SIG-M5 treated with dmso at 0.1 percent for 504 hours (cell line): ENCODE results near the gene ASCC1.
"Not testable (repeated sequence)": the region's sequence is repeated elsewhere in the genome, so short reads cannot be mapped to it uniquely, and the experiment has no call there.

Experiments used
- DNase-seq: peaks from one replicate; lab custom pipeline; 2025; ENCODE audit not compliant: unreplicated experiment; lab: John Stamatoyannopoulos, UW

ASCC1 gene

DNA sequence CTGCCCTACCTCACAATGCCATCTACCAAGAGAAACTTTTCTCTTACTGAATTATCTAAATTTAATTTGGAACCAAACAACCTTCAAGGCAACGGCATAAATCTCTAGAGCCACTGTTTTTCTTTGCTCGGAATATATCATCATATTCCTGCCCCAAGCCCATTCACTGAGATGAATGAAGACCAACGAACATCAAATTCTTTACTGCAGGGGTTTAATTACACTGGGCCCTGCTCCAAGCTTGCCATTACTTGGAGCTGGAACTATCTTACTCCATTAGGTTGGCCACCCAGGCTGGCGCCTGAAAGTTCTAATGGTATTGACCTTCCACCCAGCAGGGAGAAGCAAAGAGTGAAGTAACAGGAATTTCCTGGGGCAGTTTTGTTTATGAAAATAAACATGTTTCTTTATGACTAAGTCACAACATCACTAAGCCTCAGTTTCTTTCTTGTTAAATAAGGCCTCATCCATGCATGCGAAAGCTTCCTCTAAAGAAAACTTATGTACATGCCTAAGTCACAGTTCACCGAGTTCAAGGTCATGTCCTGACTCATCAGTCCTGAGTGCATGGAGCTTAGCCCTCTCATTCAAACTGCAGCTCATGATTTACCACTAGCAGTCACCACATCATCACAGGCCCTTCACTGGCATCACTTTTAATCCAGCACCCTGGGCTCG is 42.3 kb downstream of the ASCC1 start:
- no peak for DNase-seq

GRCh38 chr10:72173262-72173618 is 42.8 kb downstream of the ASCC1 start:
- peak; percentile 7 for DNase-seq

DNA sequence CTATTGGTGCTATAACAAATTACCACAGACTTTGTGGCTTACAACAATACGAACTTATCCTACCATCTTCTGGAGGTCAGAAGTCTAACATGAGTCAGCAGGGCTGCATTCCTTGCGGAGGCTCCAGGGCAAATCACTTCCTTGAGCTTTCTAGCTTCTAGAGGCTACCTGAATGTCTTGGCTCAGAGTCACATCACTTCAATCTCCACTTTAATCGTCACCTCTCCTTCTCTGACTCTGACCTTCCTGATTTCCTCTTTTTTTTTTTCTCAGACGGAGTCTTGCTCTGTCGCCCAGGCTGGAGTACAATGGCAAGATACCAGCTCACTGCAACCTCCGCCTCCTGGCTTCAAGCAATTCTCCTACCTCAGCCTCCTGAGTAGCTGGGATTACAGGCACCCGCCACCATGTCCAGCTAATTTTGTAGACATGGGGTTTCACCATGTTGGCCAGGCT is 44.9 kb downstream of the ASCC1 start:
- peak; percentile 62 for DNase-seq

- no peak for DNase-seq
These were observed 45.3 kb downstream of the ASCC1 start for GRCh38 chr10:72170733-72171132.

DNA sequence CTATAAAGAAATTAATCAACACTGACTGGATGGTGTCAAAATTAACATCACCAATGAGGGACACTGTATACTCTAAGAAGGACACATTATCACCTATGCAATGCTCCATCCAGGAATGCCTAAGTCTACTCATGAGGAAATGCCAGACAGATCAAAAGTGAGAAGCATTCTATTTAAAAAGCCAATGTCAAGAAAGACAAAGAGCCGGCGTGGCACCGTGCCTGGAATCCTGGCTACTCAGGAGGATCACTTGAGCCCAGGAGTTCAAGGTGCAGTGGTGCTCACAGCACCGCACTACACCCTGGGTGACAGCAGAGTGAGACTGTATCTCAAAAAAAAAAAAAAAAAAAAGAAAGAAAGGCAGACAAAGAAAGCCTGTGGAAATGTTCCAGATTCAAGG is 45.8 kb downstream of the ASCC1 start:
- no peak for DNase-seq

- DNase-seq: no peak
These were observed 49.0 kb downstream of the ASCC1 start for GRCh38 chr10:72167118-72167517.

DNA sequence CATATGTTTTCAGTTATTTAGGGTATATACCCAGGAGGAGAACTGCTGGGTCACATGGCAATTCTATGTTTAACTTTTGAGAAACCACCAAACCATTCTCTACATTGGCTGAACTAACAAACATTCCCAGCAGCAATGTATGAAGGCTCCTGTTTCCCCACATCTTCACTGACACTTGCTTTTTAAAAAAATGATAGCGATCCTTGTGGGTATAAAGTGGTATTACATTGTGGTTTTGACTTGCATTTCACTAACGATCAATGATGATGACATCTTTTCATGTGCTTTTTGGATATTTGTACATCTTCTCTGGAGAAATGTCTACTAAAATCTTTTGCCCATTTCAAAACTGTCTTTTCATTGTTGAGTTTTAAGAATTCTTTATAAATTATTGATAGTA is 51.5 kb downstream of the ASCC1 start:
- DNase-seq: peak; percentile 69

GRCh38 chr10:72162978-72163377 is 53.1 kb downstream of the ASCC1 start:
- peak; percentile 65 for DNase-seq

GRCh38 chr10:72158176-72158575 is 57.9 kb downstream of the ASCC1 start:
- DNase-seq: no peak

- DNase-seq: no peak
These were observed 59.9 kb downstream of the ASCC1 start for GRCh38 chr10:72156223-72156622.

GRCh38 chr10:72152286-72152685 is 63.8 kb downstream of the ASCC1 start:
- no peak for DNase-seq

- not testable (repeated sequence) for DNase-seq
These were observed 65.2 kb downstream of the ASCC1 start for GRCh38 chr10:72150746-72151478.

DNA sequence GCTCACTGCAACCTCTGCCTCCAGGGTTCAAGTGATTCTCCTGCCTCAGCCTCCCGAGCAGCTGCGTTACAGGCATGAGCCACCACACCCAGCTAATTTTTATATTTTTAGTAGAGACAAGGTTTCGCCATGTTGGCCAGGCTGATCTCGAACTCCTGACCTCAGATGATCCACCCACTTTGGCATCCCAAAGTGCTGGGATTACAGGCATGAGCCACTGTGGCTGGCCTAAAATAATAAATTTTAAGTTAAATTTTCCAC is 68.8 kb downstream of the ASCC1 start:
- not testable (repeated sequence) for DNase-seq

GRCh38 chr10:72146559-72147323 is 69.3 kb downstream of the ASCC1 start:
- no peak for DNase-seq

DNA sequence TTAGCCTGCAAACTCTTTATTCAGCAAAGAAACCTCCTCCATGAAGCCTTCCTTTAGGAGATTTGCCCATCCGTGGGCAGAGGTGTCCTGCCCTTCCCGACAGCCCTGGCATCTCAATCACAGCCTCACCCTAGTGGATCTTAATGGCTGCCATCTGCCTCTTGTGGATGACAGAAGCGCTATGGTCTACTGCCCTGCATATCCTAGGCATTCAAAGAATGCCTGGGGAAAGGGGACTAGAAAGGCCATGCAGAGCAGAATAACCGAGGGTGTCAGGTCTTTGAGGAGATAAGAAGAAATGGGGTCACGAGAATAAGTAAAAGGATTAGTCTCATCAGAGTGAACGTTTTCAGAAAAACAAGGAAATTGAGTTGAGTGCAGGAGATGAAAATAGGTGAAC is 70.0 kb downstream of the ASCC1 start:
- DNase-seq: no peak

GRCh38 chr10:72145657-72146056 is 70.4 kb downstream of the ASCC1 start:
- DNase-seq: no peak

GRCh38 chr10:72140850-72141249 is 75.2 kb downstream of the ASCC1 start:
- DNase-seq: no peak

DNA sequence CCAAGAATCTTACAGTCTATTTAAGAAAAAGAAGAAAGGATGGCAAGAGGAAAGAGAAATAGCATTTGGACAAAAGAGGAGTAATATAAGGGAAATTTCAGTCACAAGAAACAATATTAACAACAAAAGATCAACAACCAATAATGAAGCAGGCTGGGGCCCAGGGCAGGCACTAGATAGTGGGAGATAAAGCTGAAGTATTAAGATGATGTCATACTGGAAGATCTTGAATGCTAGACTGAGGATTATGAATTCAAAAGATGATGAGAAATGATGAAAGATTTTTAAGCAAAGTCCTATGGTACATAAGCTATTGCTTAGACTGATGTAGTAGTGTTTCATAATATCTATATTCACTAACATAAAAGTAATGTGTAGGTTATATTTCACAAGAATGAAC is 75.9 kb downstream of the ASCC1 start:
- no peak for DNase-seq

- DNase-seq: no peak
These were observed 78.5 kb downstream of the ASCC1 start for GRCh38 chr10:72137583-72137982.

DNA sequence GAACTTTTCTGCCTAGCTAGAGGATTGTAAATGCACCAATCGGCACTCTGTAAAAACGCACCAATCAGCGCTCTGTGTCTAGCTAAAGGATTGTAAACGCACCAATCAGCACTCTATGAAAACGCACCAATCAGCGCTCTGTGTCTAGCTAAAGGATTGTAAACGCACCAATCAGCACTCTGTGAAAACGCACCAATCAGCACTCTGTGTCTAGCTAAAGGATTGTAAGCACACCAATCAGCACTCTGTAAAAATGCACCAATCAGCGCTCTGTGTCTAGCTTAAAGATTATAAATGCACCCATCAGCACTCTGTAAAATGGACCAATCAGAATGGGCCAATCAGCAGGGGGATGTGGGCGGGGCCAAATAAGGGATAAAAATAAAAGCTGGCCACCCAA is 79.9 kb downstream of the ASCC1 start:
- DNase-seq: not testable (repeated sequence)

DNA sequence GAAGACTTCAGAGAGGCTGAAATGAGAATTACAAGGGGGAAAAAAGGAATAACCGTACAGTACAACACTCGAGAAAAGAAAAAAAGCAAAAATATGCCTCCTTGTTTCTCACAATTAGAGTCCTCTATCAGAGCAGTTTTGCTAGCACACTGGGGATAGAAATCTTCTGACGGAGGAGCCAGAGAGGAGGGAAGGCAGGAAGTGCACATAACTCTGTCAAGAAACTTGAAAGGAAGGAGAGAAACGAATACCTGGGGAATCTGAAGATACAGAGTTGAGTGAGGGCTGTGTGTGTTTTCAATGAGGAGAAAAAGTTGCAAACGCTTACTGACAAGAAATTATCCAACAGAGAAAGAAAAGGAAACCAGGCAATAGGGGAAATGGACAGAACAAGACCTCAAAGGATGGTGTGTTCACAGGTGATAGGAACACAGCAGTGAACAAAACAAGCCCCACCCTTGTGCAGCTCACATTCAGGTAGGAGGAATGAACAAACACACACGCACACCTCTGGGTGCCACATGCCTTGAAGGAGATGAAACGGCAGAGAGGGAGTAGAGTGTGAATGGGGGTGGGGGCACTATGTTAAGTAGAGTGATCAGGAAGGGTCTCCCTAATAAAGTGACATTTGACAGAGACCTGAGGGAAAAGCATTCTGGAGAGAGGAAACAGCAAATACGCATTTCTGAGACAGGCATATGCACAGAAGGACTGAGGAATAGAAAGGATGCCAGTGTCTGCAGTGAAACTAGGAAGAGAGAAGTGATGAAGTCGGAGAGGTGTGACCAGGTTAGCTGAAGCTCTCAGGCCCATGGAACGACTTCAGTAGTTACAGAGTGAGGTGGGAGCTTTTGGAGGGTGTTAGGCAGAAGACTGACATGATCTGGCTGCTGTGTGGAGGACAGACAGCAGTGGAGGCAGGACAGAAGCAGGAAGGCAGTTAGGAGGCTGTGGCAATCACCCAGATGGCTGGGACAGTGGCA is 81.0 kb downstream of the ASCC1 start:
- no peak for DNase-seq
